GM18861 (cell line): ENCODE results near the gene OLFM1.
"Not testable (repeated sequence)": the region's sequence is repeated elsewhere in the genome, so short reads cannot be mapped to it uniquely, and the experiment has no call there.

Experiments
- ATAC-seq: cut with Tn5 transposase; IDR thresholded peaks from one replicate; pipeline ENCODE4 v1.9.1; 2021; ENCODE audit not compliant: unreplicated experiment

The OLFM1 gene

GRCh38 chr9:135149901-135150300 lies 62.4 kb downstream of the OLFM1 start:
- ATAC-seq: not testable (repeated sequence)

GRCh38 chr9:135150981-135151380 lies 63.5 kb downstream of the OLFM1 start:
- no peak for ATAC-seq

GRCh38 chr9:135151757-135152613 lies 64.5 kb downstream of the OLFM1 start:
- ATAC-seq: no peak

GRCh38 chr9:135152614-135153334 lies 65.3 kb downstream of the OLFM1 start:
- no peak for ATAC-seq

- ATAC-seq: no peak
Observed at GRCh38 chr9:135154050-135154615, 66.7 kb downstream of the OLFM1 start.

- ATAC-seq: no peak
Observed at GRCh38 chr9:135155396-135155795, 67.9 kb downstream of the OLFM1 start.

- ATAC-seq: no peak
Observed at GRCh38 chr9:135156525-135157510, 69.3 kb downstream of the OLFM1 start.

- no peak for ATAC-seq
Observed at GRCh38 chr9:135157856-135158563, 70.5 kb downstream of the OLFM1 start.

GRCh38 chr9:135158564-135158937 lies 71.1 kb downstream of the OLFM1 start:
- no peak for ATAC-seq

GRCh38 chr9:135159801-135160200 lies 72.3 kb downstream of the OLFM1 start:
- ATAC-seq: no peak

- ATAC-seq: no peak
Observed at GRCh38 chr9:135160862-135161261, 73.4 kb downstream of the OLFM1 start.

GRCh38 chr9:135162599-135162998 lies 75.1 kb downstream of the OLFM1 start:
- ATAC-seq: not testable (repeated sequence)

GRCh38 chr9:135163023-135163780 lies 75.7 kb downstream of the OLFM1 start:
- ATAC-seq: no peak

GRCh38 chr9:135164036-135164435 lies 76.6 kb downstream of the OLFM1 start:
- ATAC-seq: no peak

GRCh38 chr9:135165003-135165711 lies 77.7 kb downstream of the OLFM1 start:
- ATAC-seq: no peak

- no peak for ATAC-seq
Observed at GRCh38 chr9:135165756-135166519, 78.5 kb downstream of the OLFM1 start.

- no peak for ATAC-seq
Observed at GRCh38 chr9:135166565-135166964, 79.1 kb downstream of the OLFM1 start.

GRCh38 chr9:135167356-135167755 lies 79.9 kb downstream of the OLFM1 start:
- no peak for ATAC-seq
